H1 (cell line): Measurements from ENCODE around the gene ADPGK. TPM values are rescaled to one million over a fixed set of nuclear protein-coding genes. Genes with fewer than 3 reads are reported as not detected.

ENCODE experiments used
- CTCF ChIA-PET: fragments of 300-600 bp; sonication (Branson Sonifier 250); formaldehyde crosslinking; loops from one replicate; lab custom pipeline; 2021; ENCODE audit not compliant: partially characterized antibody; lab: Charles Lee
- POLR2A ChIA-PET: fragments of 300-600 bp; sonication (Branson Sonifier 250); formaldehyde crosslinking; loops from one replicate; lab custom pipeline; 2021; ENCODE audit warnings: inconsistent platforms; ENCODE audit not compliant: partially characterized antibody; lab: Charles Lee
- DNase-seq, 2 experiments: peaks; one replicate each; pipeline versions ENCODE4 v3.0.0 to v3.0.0-alpha.2; 2010 to 2022; ENCODE audit warnings: low spot score in 2 of 2, low read depth in 1 of 2, mixed read lengths in 1 of 2
- FAIRE-seq: peaks from 2 replicates; lab custom pipeline; 2011; peaks lifted over from hg19 to GRCh38; lab: Jason Lieb, UNC
- H2AFZ ChIP-seq: 2 replicates; pipeline ENCODE4 v1.8.1; 2012; ENCODE audit warnings: low read length, inconsistent platforms
- H2AK5ac ChIP-seq: 2 replicates; pipeline ENCODE4 v1.6.1; 2013; ENCODE audit warnings: low read depth, low read length
- H2BK120ac ChIP-seq: replicated peaks from 2 replicates; pipeline ENCODE3; 2013; ENCODE audit warnings: low read depth, low read length, inconsistent platforms
- H2BK12ac ChIP-seq: 2 replicates; pipeline ENCODE4 v1.6.1; 2013; ENCODE audit warnings: low read depth, low read length
- H2BK15ac ChIP-seq: 2 replicates; pipeline ENCODE4 v1.6.1; 2013; ENCODE audit warnings: low read length
- H2BK20ac ChIP-seq: 2 replicates; pipeline ENCODE4 v1.6.1; 2013; ENCODE audit warnings: low read length
- H2BK5ac ChIP-seq: 2 replicates; pipeline ENCODE4 v1.6.1; 2013; ENCODE audit warnings: low read depth, low read length
- H3K14ac ChIP-seq: 2 replicates; pipeline ENCODE4 v1.6.1; 2013; ENCODE audit warnings: inconsistent platforms; ENCODE audit not compliant: insufficient read length
- H3K18ac ChIP-seq: 2 replicates; pipeline ENCODE4 v1.6.1; 2013; ENCODE audit warnings: low read length; ENCODE audit errors: extremely low read depth
- H3K23ac ChIP-seq: 2 replicates; pipeline ENCODE4 v1.6.1; 2013; ENCODE audit warnings: inconsistent platforms; ENCODE audit not compliant: insufficient read length
- H3K23me2 ChIP-seq: 2 replicates; pipeline ENCODE4 v1.6.1; 2013; ENCODE audit warnings: low read depth, low read length
- H3K27ac ChIP-seq: 2 replicates; pipeline ENCODE4 v1.6.1; 2011; ENCODE audit warnings: low read depth, low read length, inconsistent platforms
- H3K27me3 ChIP-seq, 4 experiments: replicated peaks in 1 of 4; 1 replicate in 1 of 4; 2 replicates in 3 of 4; pipeline versions ENCODE4 v1.6.1 to v1.8.1; 2011 to 2013; ENCODE audit warnings: low read length in 3 of 4, mild to moderate bottlenecking in 3 of 4, inconsistent platforms in 2 of 4, mixed read lengths in 2 of 4, moderate library complexity in 1 of 4; ENCODE audit not compliant: control insufficient read depth in 3 of 4, insufficient read depth in 3 of 4; ENCODE audit errors: extremely low read depth in 1 of 4
- H3K36me3 ChIP-seq, 4 experiments: 2 replicates each; pipeline versions ENCODE4 v1.6.1 to v1.8.1; 2011 to 2013; ENCODE audit warnings: mild to moderate bottlenecking in 4 of 4, low read length in 3 of 4, moderate library complexity in 2 of 4, control low read depth in 1 of 4, inconsistent platforms in 1 of 4; ENCODE audit not compliant: insufficient read depth in 4 of 4, control insufficient read depth in 2 of 4
- H3K4ac ChIP-seq: replicated peaks from 2 replicates; pipeline ENCODE3; 2013; ENCODE audit warnings: low read length, low read depth, mixed read lengths, inconsistent platforms; ENCODE audit not compliant: insufficient read length
- H3K4me1 ChIP-seq, 4 experiments: replicated peaks in 1 of 4; 1 replicate in 1 of 4; 2 replicates in 3 of 4; pipeline versions ENCODE4 v1.6.1 to v1.8.1; 2011 to 2013; ENCODE audit warnings: low read length in 3 of 4, inconsistent platforms in 2 of 4, mixed read lengths in 1 of 4; ENCODE audit not compliant: insufficient read depth in 4 of 4, control insufficient read depth in 3 of 4
- H3K4me2 ChIP-seq, 2 experiments: 2 replicates each; pipeline versions ENCODE4 v1.6.1 to v1.8.1; 2011 to 2013; ENCODE audit warnings: low read depth in 2 of 2, low read length in 2 of 2, control low read depth in 1 of 2, inconsistent platforms in 1 of 2, mild to moderate bottlenecking in 1 of 2; ENCODE audit not compliant: insufficient read depth in 1 of 2
- H3K4me3 ChIP-seq, 4 experiments: fragments of 200-600, 300-600 bp in 1 of 4; sonication (generic), shearing (Covaris generic), sonication (Bioruptor Twin) in 1 of 4; 2 replicates each; pipeline versions ENCODE4 v1.5.1 to v1.8.1; 2011 to 2016; ENCODE audit warnings: low read length in 4 of 4, low read depth in 3 of 4, control low read depth in 2 of 4, inconsistent platforms in 2 of 4, mild to moderate bottlenecking in 2 of 4, mixed read lengths in 1 of 4, moderate library complexity in 1 of 4; ENCODE audit not compliant: insufficient read depth in 2 of 4; ENCODE audit errors: extremely low read depth in 1 of 4
- H3K56ac ChIP-seq: replicated peaks from 2 replicates; pipeline ENCODE3; 2013; ENCODE audit warnings: low read depth, mild to moderate bottlenecking, mixed read lengths, low read length, inconsistent platforms; ENCODE audit not compliant: insufficient read length
- H3K79me1 ChIP-seq: 2 replicates; pipeline ENCODE4 v1.6.1; 2013; ENCODE audit warnings: low read depth, low read length, control low read depth
- H3K79me2 ChIP-seq, 2 experiments: 2 replicates each; pipeline versions ENCODE4 v1.6.1 to v1.8.1; 2012 to 2013; ENCODE audit warnings: low read length in 2 of 2, mild to moderate bottlenecking in 2 of 2, inconsistent platforms in 1 of 2; ENCODE audit not compliant: insufficient read depth in 2 of 2, control insufficient read depth in 1 of 2
- H3K9ac ChIP-seq, 4 experiments: replicated peaks in 1 of 4; 1 replicate in 1 of 4; 2 replicates in 3 of 4; pipeline versions ENCODE4 v1.6.1 to v1.8.1; 2011 to 2013; ENCODE audit warnings: low read depth in 3 of 4, low read length in 3 of 4, control low read depth in 2 of 4, mild to moderate bottlenecking in 2 of 4, moderate library complexity in 2 of 4, inconsistent platforms in 1 of 4; ENCODE audit errors: extremely low read depth in 1 of 4
- H3K9me3 ChIP-seq, 2 experiments: 2 replicates each; pipeline versions ENCODE4 v1.6.1 to v1.8.1; 2012 to 2013; ENCODE audit warnings: mild to moderate bottlenecking in 2 of 2, moderate library complexity in 2 of 2, control low read depth in 1 of 2, inconsistent platforms in 1 of 2, low read depth in 1 of 2, low read length in 1 of 2, mixed read lengths in 1 of 2; ENCODE audit not compliant: insufficient read depth in 2 of 2
- H4K20me1 ChIP-seq, 2 experiments: replicated peaks in 1 of 2; 2 replicates each; pipeline versions ENCODE3 to v1.8.1; 2011 to 2013; ENCODE audit warnings: inconsistent platforms in 2 of 2, low read length in 2 of 2, mild to moderate bottlenecking in 1 of 2; ENCODE audit not compliant: insufficient read depth in 2 of 2, control insufficient read depth in 1 of 2
- H4K5ac ChIP-seq: 2 replicates; pipeline ENCODE4 v1.6.1; 2013; ENCODE audit warnings: low read length, low read depth, mixed read lengths, inconsistent platforms; ENCODE audit not compliant: insufficient read length
- H4K8ac ChIP-seq: 2 replicates; pipeline ENCODE4 v1.8.0; 2013; ENCODE audit warnings: mild to moderate bottlenecking, moderate library complexity, low read length, inconsistent platforms; ENCODE audit not compliant: insufficient read depth; ENCODE audit errors: extremely low read depth
- H4K91ac ChIP-seq: replicated peaks from 2 replicates; pipeline ENCODE3; 2013; ENCODE audit warnings: low read length, mixed read lengths, inconsistent platforms; ENCODE audit not compliant: insufficient read length
- ASH2L ChIP-seq: fragments of 200-600, 300-600 bp; sonication (generic); IDR thresholded peaks from one replicate; pipeline ENCODE4 v1.7.1; 2017; ENCODE audit warnings: low read length
- ATF3 ChIP-seq: IDR thresholded peaks from 2 replicates; pipeline ENCODE4 v1.6.1; 2011; ENCODE audit warnings: low read depth, mild to moderate bottlenecking, low read length; ENCODE audit not compliant: insufficient read depth
- CEBPB ChIP-seq: IDR thresholded peaks from 2 replicates; pipeline ENCODE4 v1.6.1; 2012; ENCODE audit warnings: low read depth, low read length
- E2F6 ChIP-seq: IDR thresholded peaks from 2 replicates; pipeline ENCODE4 v1.6.1; 2012; ENCODE audit warnings: inconsistent platforms
- EZH2 ChIP-seq: fragments of 200-600 bp; sonication (generic); IDR thresholded peaks from 2 replicates; pipeline ENCODE4 v1.7.1; 2012; ENCODE audit warnings: low read depth, mild to moderate bottlenecking, moderate library complexity, low read length, inconsistent platforms; ENCODE audit not compliant: severe bottlenecking
- HDAC2 ChIP-seq, 2 experiments: fragments of 300-600 bp in 1 of 2; sonication (generic) in 1 of 2; IDR thresholded peaks; 2 replicates each; pipeline ENCODE4 v1.6.1; 2011 to 2012; ENCODE audit warnings: low read depth in 2 of 2, low read length in 2 of 2, mild to moderate bottlenecking in 2 of 2, moderate library complexity in 2 of 2, borderline replicate concordance in 1 of 2, inconsistent platforms in 1 of 2
- POLR2AphosphoS5 ChIP-seq: IDR thresholded peaks from 2 replicates; pipeline ENCODE4 v1.6.1; 2011; ENCODE audit warnings: low read depth, low read length
- SP1 ChIP-seq: IDR thresholded peaks from 2 replicates; pipeline ENCODE4 v1.6.1; 2011; ENCODE audit warnings: low read depth, low read length
- TAF7 ChIP-seq: optimal IDR thresholded peaks from 2 replicates; pipeline ENCODE3; 2011; ENCODE audit warnings: low read depth, mild to moderate bottlenecking, inconsistent platforms, low read length, moderate library complexity, borderline replicate concordance
- USF2 ChIP-seq: IDR thresholded peaks from 2 replicates; pipeline ENCODE4 v1.6.1; 2011; ENCODE audit warnings: low read length, improper control_type of control experiment
- WGBS, 2 experiments: shearing (Covaris generic) in 1 of 2; methylation state at CpG; one replicate each; pipeline versions ENCODE4 v1.1.6 to v1.1.7; 2013 to 2015; ENCODE audit warnings: low lambda C conversion rate in 2 of 2, mixed read lengths in 2 of 2, inconsistent platforms in 1 of 2, low coverage in 1 of 2, missing lambda C conversion rate in 1 of 2; ENCODE audit not compliant: insufficient replicate concordance in 2 of 2, insufficient coverage in 1 of 2, insufficient read length in 1 of 2; ENCODE audit errors: extremely low coverage in 1 of 2, missing lambda C conversion rate in 1 of 2; 5-methylcytosine and 5-hydroxymethylcytosine counted together
- polyA plus RNA-seq, 7 experiments: library from polyadenylated mRNA; depleted of rRNA in 3 of 7; stranded (reverse) in 5 of 7; unstranded in 2 of 7; fragments of >200 nt in 5 of 7; fragments of 200-250 nt in 2 of 7; gene quantifications; 1 replicate in 5 of 7; 2 replicates in 1 of 7; 4 replicates in 1 of 7; pipeline versions ENCODE4 v1.2.1 to v1.2.3, GENCODE V29; 2011 to 2013; ENCODE audit warnings: missing spikeins in 2 of 7, mixed read lengths in 2 of 7
- total RNA-seq: library from RNA; stranded (reverse); fragmentation: NEBNext Ultra II Directional; extraction: Animal tissue kit (Norgen Biotek cat#: 25700); gene quantifications from 2 replicates; pipeline ENCODE4 v1.2.1, GENCODE V29; 2021

The ADPGK gene
- total and polyA plus RNA-seq, 2 of the 8 experiments (the other 6 are each of a cell fraction or from before 2014, with no cell fraction given), result 32.2 to 38.2 TPM

GRCh38 chr15:72786676-72787345 lies 3.3 kb upstream of the ADPGK start:
- DNase-seq (no peak), FAIRE-seq (no peak)
- peaks cover 0 to 2% of the 10 kb centered on the region in 2 experiments for H4K20me1 ChIP-seq
- no peak overlapping the region for H2AK5ac ChIP-seq
- no peak overlapping the region for H2BK120ac ChIP-seq
- H3K23me2 ChIP-seq, result peaks cover 6% of the 10 kb centered on the region
- peaks cover 0 to 4% (median under 1%) of the 10 kb centered on the region in 4 experiments; a peak in 3 of 7 replicates for H3K4me1 ChIP-seq
- no peak overlapping the region for H2BK12ac ChIP-seq
- WGBS, 2 experiments, result 83% methylated on average over 8 of the region's 8 CpGs; no CpG with 5 or more reads in 1 of the 2 experiments
- CTCF ChIA-PET, result interaction anchor here (1.2 to 1.5 kb wide), 4 partner anchors 11 to 458 kb away, joined by 4 to 6 read pairs (median 4); no protein-coding TSS in a partner anchor
- H3K18ac ChIP-seq, result no peak overlapping the region
- no peaks in the 10 kb centered on the region for H3K79me1 ChIP-seq
- no peak overlapping the region for H3K4me2 ChIP-seq
- H3K79me2 ChIP-seq, result peaks cover 0 to 15% of the 10 kb centered on the region in 2 experiments; a peak in 3 of 4 replicates
- H3K27ac ChIP-seq, result no peak overlapping the region
- no peak overlapping the region for H2BK20ac ChIP-seq
- no peak overlapping the region for H4K5ac ChIP-seq
- no peaks in the 10 kb centered on the region for H3K9me3 ChIP-seq
- H2BK5ac ChIP-seq, result no peak overlapping the region
- H3K4me3 ChIP-seq, result no peak overlapping the region
- no peak overlapping the region for H2BK15ac ChIP-seq
- H3K9ac ChIP-seq, result no peak overlapping the region
- no peak overlapping the region for H3K23ac ChIP-seq
- POLR2A ChIA-PET, result interaction anchor here (1.0 to 3.3 kb wide), 2 partner anchors 8 to 265 kb away, joined by 3 to 11 read pairs; no protein-coding TSS in a partner anchor
- H3K4ac ChIP-seq, result no peak overlapping the region
- H2AFZ ChIP-seq, result no peak overlapping the region
- no peak overlapping the region for H4K8ac ChIP-seq
- no peak overlapping the region for H4K91ac ChIP-seq
- H3K27me3 ChIP-seq, result peaks cover 0 to 1% (median 0%) of the 10 kb centered on the region in 4 experiments; a peak in 1 of 7 replicates
- no peaks in the 10 kb centered on the region for H3K36me3 ChIP-seq
- no peak overlapping the region for H3K56ac ChIP-seq
- no peak overlapping the region for H3K14ac ChIP-seq
- TF ChIP-seq ASH2L, result no peak
- TF ChIP-seq USF2, result no peak
- TF ChIP-seq CEBPB, result no peak
- no peak for TF ChIP-seq SP1
- TF ChIP-seq ATF3, result no peak
- TF ChIP-seq POLR2AphosphoS5, result no peak
- no peak for TF ChIP-seq E2F6
- TF ChIP-seq HDAC2 (IDR thresholded peaks at IDR 0.05; ENCODE audit: borderline replicate concordance in 1 of 2, low read depth in 2 of 2, low read length in 2 of 2), result no peak
- no peak for TF ChIP-seq EZH2
- no peak for TF ChIP-seq TAF7
